ENCODE results near the gene MYO9B.
A peak's percentile ranks its signal among the peaks of the same experiment; 100 is the strongest.

MYO9B gene

GRCh38 chr19:17225053-17225452, 149.5 kb downstream of the MYO9B start:
- DNase-seq, result no peak

GRCh38 chr19:17226002-17226933, 150.7 kb downstream of the MYO9B start, which contains the start of gene OCEL1:
Gene OCEL1 (plus strand): TSS chr19:17226226. CDS start chr19:17226248, 22 bp downstream.
- DNase-seq, result peak; percentile 92 to 97

- no peak for DNase-seq
Measured at GRCh38 chr19:17227798-17228367, 152.3 kb downstream of the MYO9B start.

- DNase-seq, result no peak
Measured at GRCh38 chr19:17229890-17230289, 154.3 kb downstream of the MYO9B start.

GRCh38 chr19:17232258-17232657, 156.7 kb downstream of the MYO9B start:
- DNase-seq, result no peak

- peak in 1 of 2 experiments; percentile 60 for DNase-seq
Measured at GRCh38 chr19:17234911-17235299, 159.3 kb downstream of the MYO9B start.

GRCh38 chr19:17235300-17235970, 159.9 kb downstream of the MYO9B start:
- peak in 1 of 2 experiments; percentile 63 for DNase-seq

- DNase-seq, result peak in 1 of 2 experiments; percentile 60
Measured at GRCh38 chr19:17235971-17236777, 160.6 kb downstream of the MYO9B start.

GRCh38 chr19:17236811-17237543, 161.4 kb downstream of the MYO9B start:
- no peak for DNase-seq

- DNase-seq, result no peak
Measured at GRCh38 chr19:17237747-17238706, 162.4 kb downstream of the MYO9B start.

- DNase-seq, result no peak
Measured at GRCh38 chr19:17240062-17240752, 164.6 kb downstream of the MYO9B start.

GRCh38 chr19:17240826-17241399, 165.3 kb downstream of the MYO9B start:
- no peak for DNase-seq

GRCh38 chr19:17242431-17243208, 167.0 kb downstream of the MYO9B start:
- DNase-seq, result no peak

GRCh38 chr19:17243211-17243829, 167.7 kb downstream of the MYO9B start:
- no peak for DNase-seq

GRCh38 chr19:17243830-17244617, 168.4 kb downstream of the MYO9B start:
- peak in 1 of 2 experiments; percentile 69 for DNase-seq

- DNase-seq, result peak in 1 of 2 experiments; percentile 28
Measured at GRCh38 chr19:17244618-17245534, 169.3 kb downstream of the MYO9B start.

Measured in NCI-H526 (cell line).